GM12875 (cell line): Measurements from ENCODE around the gene CORIN.

ENCODE experiments used
- H3K4me3 ChIP-seq: one replicate; pipeline ENCODE4 v1.5.1; 2011; ENCODE audit warnings: low read depth, low read length, control low read depth
- TF ChIP-seq, protein P1 (sequence below): IDR thresholded peaks from 2 replicates; pipeline ENCODE4 v1.5.1; 2011; ENCODE audit warnings: low read depth, mild to moderate bottlenecking, control low read depth, inconsistent platforms, low read length, moderate library complexity, borderline replicate concordance; ENCODE audit not compliant: insufficient read depth

Gene CORIN

DNA sequence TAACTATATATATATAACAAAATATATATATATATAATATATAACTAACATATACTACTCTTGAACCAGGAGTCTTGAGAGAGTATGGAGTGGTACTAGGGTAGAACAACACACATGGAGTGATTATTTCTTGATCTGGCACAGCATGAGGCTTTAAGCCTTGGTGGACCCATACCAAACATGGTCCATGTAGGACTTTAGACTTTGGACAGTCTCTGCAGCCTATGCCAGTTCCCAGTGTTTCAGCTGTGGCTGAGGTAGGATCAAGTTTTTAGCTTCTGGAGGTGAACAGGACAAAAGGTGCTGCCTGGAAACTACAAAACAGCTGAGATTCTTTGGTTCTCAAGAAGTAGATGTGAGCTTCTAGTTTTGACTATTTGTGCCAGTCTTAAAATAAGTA, 20.6 kb downstream of the CORIN start:
- TF ChIP-seq, protein P1, sequence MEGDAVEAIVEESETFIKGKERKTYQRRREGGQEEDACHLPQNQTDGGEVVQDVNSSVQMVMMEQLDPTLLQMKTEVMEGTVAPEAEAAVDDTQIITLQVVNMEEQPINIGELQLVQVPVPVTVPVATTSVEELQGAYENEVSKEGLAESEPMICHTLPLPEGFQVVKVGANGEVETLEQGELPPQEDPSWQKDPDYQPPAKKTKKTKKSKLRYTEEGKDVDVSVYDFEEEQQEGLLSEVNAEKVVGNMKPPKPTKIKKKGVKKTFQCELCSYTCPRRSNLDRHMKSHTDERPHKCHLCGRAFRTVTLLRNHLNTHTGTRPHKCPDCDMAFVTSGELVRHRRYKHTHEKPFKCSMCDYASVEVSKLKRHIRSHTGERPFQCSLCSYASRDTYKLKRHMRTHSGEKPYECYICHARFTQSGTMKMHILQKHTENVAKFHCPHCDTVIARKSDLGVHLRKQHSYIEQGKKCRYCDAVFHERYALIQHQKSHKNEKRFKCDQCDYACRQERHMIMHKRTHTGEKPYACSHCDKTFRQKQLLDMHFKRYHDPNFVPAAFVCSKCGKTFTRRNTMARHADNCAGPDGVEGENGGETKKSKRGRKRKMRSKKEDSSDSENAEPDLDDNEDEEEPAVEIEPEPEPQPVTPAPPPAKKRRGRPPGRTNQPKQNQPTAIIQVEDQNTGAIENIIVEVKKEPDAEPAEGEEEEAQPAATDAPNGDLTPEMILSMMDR: no peak
- H3K4me3 ChIP-seq: no peak overlapping the region

DNA sequence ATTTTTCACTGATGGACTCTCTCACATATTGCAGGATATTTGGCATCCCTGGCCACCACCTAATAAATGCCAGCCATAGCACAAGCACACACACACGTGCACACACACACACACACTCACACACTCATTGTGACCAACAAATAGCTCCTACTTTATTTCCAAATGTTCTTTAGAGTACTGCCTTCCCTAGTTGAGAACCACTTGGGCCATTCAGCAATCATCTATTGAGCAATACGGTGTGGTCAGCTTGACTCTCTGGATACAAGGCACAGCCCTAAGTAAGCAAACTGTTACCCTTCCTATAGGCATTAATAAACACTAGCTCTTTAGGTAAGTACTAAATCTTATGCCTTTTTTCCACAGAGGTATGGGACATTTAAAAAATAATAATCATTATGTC, 21.1 kb downstream of the CORIN start:
- TF ChIP-seq, protein P1: no peak
- H3K4me3 ChIP-seq: no peak overlapping the region

DNA sequence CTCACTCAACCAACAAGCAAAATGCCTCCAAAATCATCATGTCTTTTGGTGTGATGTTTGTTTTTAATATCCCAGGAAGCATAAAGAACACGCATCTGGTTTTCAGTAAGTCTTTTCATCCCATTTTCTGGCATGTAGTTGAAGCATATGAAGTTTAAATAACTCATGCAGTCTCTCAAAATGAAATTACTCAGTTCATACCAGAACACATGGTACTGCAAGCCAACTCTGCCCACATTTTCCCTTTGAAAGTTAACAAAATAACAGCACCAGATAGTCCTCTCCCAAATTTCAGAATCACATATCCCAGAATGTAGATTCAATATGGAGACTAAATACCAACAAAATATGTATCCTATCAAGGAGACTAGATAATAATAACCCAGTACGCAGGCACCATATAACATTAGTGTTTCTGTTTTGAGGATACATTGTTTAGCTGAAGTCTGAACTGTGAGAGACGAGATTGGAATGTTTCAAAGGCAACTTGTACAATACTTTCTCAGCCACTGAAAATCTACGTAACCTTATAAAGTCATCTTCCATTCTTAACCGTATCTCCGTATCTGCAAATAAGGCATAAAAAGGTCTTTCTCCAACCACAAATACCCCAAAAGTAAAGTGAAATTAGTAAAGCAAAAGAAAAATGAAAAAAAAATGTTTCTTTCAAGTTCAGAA, 23.1 kb downstream of the CORIN start:
- H3K4me3 ChIP-seq: no peak overlapping the region
- TF ChIP-seq, protein P1: no peak

DNA sequence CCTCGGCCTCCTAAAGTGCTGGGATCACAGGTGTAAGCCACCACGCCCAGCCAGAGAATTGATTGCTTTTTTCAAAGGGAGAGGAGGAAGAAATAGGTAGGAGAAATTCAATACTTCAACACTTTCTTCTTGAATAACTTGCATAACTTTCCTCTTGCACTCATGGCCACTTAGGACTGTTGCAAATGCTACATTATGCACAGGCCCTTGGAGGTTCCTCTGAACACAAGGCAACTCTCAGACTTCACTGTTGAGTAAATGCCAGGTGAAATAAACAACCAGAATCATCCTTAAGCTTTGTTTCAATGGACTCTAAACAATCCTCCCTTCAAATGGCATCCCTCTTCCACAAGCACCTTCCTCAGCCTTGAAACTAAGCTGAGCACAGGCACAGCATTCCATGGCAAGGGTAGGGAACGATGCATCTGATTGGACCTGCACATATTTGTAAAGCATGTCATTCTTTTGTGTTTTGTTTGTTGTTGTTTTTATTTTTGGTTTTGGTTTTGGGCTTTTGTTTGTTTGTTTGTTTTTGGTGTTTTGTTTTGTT, 28.1 kb downstream of the CORIN start:
- no peak overlapping the region for H3K4me3 ChIP-seq
- TF ChIP-seq, protein P1: no peak

DNA sequence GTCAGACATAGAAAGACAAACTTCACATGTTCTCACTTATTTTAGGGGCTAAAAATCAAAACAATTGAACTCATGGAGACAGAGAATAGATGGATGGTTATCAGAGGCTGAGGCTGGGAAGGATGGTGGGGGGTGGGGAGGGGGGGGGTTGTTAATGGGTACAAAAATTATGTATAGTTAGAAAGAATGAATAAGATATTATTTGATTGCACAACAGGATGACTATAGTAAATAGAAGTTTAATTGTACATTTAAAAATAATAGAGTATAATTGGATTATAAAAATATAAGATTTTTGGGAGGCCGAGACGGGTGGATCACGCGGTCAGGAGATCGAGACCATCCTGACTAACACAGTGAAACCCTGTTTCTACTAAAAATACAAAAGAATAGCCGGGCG, 33.3 kb downstream of the CORIN start:
- TF ChIP-seq, protein P1: no peak
- H3K4me3 ChIP-seq: no peak overlapping the region

DNA sequence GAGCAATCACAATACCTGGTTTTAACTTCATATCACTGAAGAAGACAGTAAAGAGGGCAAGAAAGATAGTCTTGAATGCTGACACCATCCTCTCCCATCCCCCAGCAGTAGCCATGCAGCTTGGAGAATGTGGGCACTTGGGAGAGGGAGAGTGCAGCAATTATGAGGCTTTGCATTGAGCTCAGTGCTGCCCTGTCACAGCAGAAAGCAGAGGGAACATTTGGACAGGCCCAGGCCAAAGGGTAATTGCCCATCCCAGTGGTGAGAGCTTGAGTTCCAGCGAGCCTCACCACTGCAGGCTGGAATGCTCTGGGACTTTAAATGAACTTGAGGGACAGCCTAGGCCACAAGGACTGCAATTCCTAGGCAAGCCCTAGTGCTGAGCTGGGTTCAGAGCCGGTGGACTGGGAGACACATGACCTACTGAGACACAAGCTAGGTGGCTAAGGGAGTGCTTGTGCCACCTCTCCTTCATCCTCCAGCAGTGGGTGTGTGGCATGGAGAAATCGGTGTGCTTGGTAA, 36.3 kb downstream of the CORIN start:
- TF ChIP-seq, protein P1: no peak
- H3K4me3 ChIP-seq: no peak overlapping the region

DNA sequence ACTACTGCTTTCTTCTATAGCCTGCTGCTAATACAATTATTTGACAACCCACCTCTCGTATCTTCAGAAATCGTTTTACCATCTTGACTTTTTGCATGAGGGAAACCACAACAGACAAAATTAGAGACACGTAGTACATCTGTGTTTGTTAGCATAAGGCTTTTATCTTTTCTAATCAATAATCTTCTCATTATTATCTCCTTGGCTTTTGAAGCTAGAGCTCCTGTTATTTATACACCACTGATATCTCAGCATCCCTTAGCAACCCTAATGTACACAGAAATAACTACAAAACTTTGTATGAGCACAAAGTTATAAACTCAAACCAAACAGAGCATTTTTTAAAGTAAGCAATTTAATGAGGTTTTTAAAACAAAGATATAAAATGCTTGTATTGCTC, 39.7 kb downstream of the CORIN start:
- TF ChIP-seq, protein P1: no peak
- H3K4me3 ChIP-seq: no peak overlapping the region
